Natural killer cell (primary cell): ENCODE data around the gene GBA2. TPM values are rescaled to one million over a fixed set of nuclear protein-coding genes. Genes with fewer than 3 reads are reported as not detected.

ENCODE experiments used
- ATAC-seq, 3 donors: fragments of 150-1000 bp in 2 of 3; fragments of 200-7000 bp in 1 of 3; cut with Tn5 transposase; 1 replicate in 1 of 3; 2 replicates in 2 of 3; pipeline ENCODE4 v1.10.0; 2021; ENCODE audit warnings: mild to moderate bottlenecking in 2 of 3, moderate library complexity in 2 of 3
- DNase-seq, 2 donors: peaks; one replicate each; pipeline versions ENCODE4 v3.0.0 to v3.0.0-alpha.2; 2013 to 2021; ENCODE audit warnings: mixed read lengths in 1 of 2
- H3K27ac ChIP-seq: one replicate; pipeline ENCODE4 v1.5.1; 2013; ENCODE audit warnings: mild to moderate bottlenecking, low read length
- H3K27me3 ChIP-seq: one replicate; pipeline ENCODE4 v1.6.1; 2013; ENCODE audit warnings: low read length; ENCODE audit not compliant: control insufficient read depth, insufficient read depth
- H3K36me3 ChIP-seq: one replicate; pipeline ENCODE4 v1.6.1; 2013; ENCODE audit warnings: low read length; ENCODE audit not compliant: control insufficient read depth, insufficient read depth
- H3K4me1 ChIP-seq: one replicate; pipeline ENCODE4 v1.6.1; 2013; ENCODE audit warnings: low read length; ENCODE audit not compliant: control insufficient read depth, insufficient read depth
- H3K4me3 ChIP-seq: one replicate; pipeline ENCODE4 v1.5.1; 2013; ENCODE audit warnings: low read length
- H3K9me3 ChIP-seq: one replicate; pipeline ENCODE4 v1.6.1; 2013; ENCODE audit warnings: low read length; ENCODE audit not compliant: control insufficient read depth, insufficient read depth
- H3K27ac Mint-ChIP-seq, 2 donors: one replicate each; pipeline ENCODE4 v1.8.0; 2022; ENCODE audit warnings: mild to moderate bottlenecking in 2 of 2, mixed read lengths in 2 of 2, moderate library complexity in 1 of 2
- H3K27me3 Mint-ChIP-seq, 2 donors: one replicate each; pipeline ENCODE4 v1.8.0; 2022; ENCODE audit warnings: low read depth in 2 of 2, mixed read lengths in 2 of 2
- H3K36me3 Mint-ChIP-seq: one replicate; pipeline ENCODE4 v1.8.0; 2022; ENCODE audit warnings: mixed read lengths
- H3K4me1 Mint-ChIP-seq, 2 donors: one replicate each; pipeline ENCODE4 v1.8.0; 2022; ENCODE audit warnings: mixed read lengths in 2 of 2
- H3K4me3 Mint-ChIP-seq: one replicate; pipeline ENCODE4 v1.8.0; 2022; ENCODE audit warnings: mild to moderate bottlenecking, moderate library complexity, mixed read lengths
- H3K9me3 Mint-ChIP-seq, 2 donors: one replicate each; pipeline ENCODE4 v1.8.0; 2022; ENCODE audit warnings: mixed read lengths in 2 of 2
- CTCF ChIP-seq: fragments of 200-600 bp; IDR thresholded peaks from one replicate; pipeline ENCODE4 v1.8.0; 2022; ENCODE audit warnings: antibody characterized with exemption
- WGBS: methylation state at CpG from one replicate; pipeline ENCODE4 v1.1.7; 2013; ENCODE audit warnings: missing lambda C conversion rate; ENCODE audit not compliant: insufficient coverage; 5-methylcytosine and 5-hydroxymethylcytosine counted together
- intact Hi-C: fragments of 100-400 bp; cut with micrococcal nuclease; formaldehyde crosslinking; loops from one replicate; pipeline ENCODE4 v1.14.2; 2022
- total RNA-seq, 4 donors: library from RNA; stranded (reverse); fragments of 120-200 nt in 1 of 4; gene quantifications; one replicate each; pipeline versions ENCODE4 v1.2.3 to v1.2.4, GENCODE V29; 2013 to 2022

GBA2 gene
- total RNA-seq, 3 donors from 2014 or later (not counting 1 experiment from before 2014, with no cell fraction given), result 76.4 to 118 (median 101) TPM

GRCh38 chr9:35712762-35713400 is 36.1 kb downstream of the GBA2 start:
- no peak for DNase-seq
- intact Hi-C loops, result no loop called here
- H3K36me3 ChIP-seq, result peaks cover 91% of the 10 kb centered on the region
- no peaks in the 10 kb centered on the region for H3K9me3 ChIP-seq
- Mint-ChIP-seq H3K27ac (peak overlapping the region; percentile 31 to 75), H3K9me3 (no peaks in the 10 kb centered on the region), H3K4me3 (no peak overlapping the region), H3K27me3 (no peaks in the 10 kb centered on the region), H3K36me3 (peaks cover 26% of the 10 kb centered on the region), H3K4me1 (peaks cover 0 to 11% of the 10 kb centered on the region in 2 donors)
- 96% methylated on average over 11 of the region's 11 CpGs for WGBS
- no peak overlapping the region for H3K27ac ChIP-seq
- H3K4me1 ChIP-seq, result no peaks in the 10 kb centered on the region
- H3K4me3 ChIP-seq, result no peak overlapping the region
- no peaks in the 10 kb centered on the region for H3K27me3 ChIP-seq
- ATAC-seq, result no peak
- no peak for TF ChIP-seq CTCF

GRCh38 chr9:35711501-35712428 is 37.3 kb downstream of the GBA2 start:
- H3K9me3 Mint-ChIP-seq, result no peaks in the 10 kb centered on the region
- DNase-seq (no peak), ATAC-seq (no peak)
- H3K4me1 Mint-ChIP-seq, result peaks cover 10 to 22% of the 10 kb centered on the region in 2 donors
- peaks cover 32% of the 10 kb centered on the region for H3K36me3 Mint-ChIP-seq
- intact Hi-C loops, result no loop called here
- Histone ChIP-seq H3K27me3 (no peaks in the 10 kb centered on the region), H3K4me1 (no peaks in the 10 kb centered on the region), H3K27ac (no peak overlapping the region), H3K4me3 (no peak overlapping the region), H3K36me3 (peaks cover 91% of the 10 kb centered on the region), H3K9me3 (no peaks in the 10 kb centered on the region)
- no peaks in the 10 kb centered on the region for H3K27me3 Mint-ChIP-seq
- TF ChIP-seq CTCF, result no peak
- no peak overlapping the region for H3K4me3 Mint-ChIP-seq
- 95% methylated on average over 21 of the region's 21 CpGs for WGBS
- no peak overlapping the region for H3K27ac Mint-ChIP-seq

GRCh38 chr9:35710818-35711500 is 38.1 kb downstream of the GBA2 start:
- WGBS, result 95% methylated on average over 5 of the region's 7 CpGs
- H3K27ac Mint-ChIP-seq, result peak overlapping the region; percentile 23 to 51

More at GRCh38 chr9:35710818-35711500, 38.1 kb downstream of the GBA2 start:
- peaks cover 91% of the 10 kb centered on the region for H3K36me3 ChIP-seq
- intact Hi-C loops, result no loop called here
- no peaks in the 10 kb centered on the region for H3K9me3 ChIP-seq
- TF ChIP-seq CTCF, result no peak
- Mint-ChIP-seq H3K4me3 (no peak overlapping the region), H3K36me3 (peaks cover 27% of the 10 kb centered on the region), H3K4me1 (peaks cover 13 to 21% of the 10 kb centered on the region in 2 donors), H3K27me3 (no peaks in the 10 kb centered on the region), H3K9me3 (no peaks in the 10 kb centered on the region)
- no peak overlapping the region for H3K4me3 ChIP-seq
- ATAC-seq (no peak), DNase-seq (no peak)
- no peaks in the 10 kb centered on the region for H3K27me3 ChIP-seq
- H3K27ac ChIP-seq, result no peak overlapping the region
- H3K4me1 ChIP-seq, result no peaks in the 10 kb centered on the region
